H9 (cell line): ENCODE data around the gene NBEA. TPM values are rescaled to one million over a fixed set of nuclear protein-coding genes. Genes with fewer than 3 reads are reported as not detected.
"Not testable (repeated sequence)": the region's sequence is repeated elsewhere in the genome, so short reads cannot be mapped to it uniquely, and the experiment has no call there.

Experiments used
- DNase-seq: peaks from one replicate; pipeline ENCODE4 v3.0.0-alpha.2; 2017
- H2AFZ ChIP-seq: one replicate; pipeline ENCODE4 v1.6.1; 2013; ENCODE audit warnings: mild to moderate bottlenecking, low read length, control low read depth, moderate library complexity
- H2AK5ac ChIP-seq: 2 replicates; pipeline ENCODE4 v1.6.1; 2013; ENCODE audit warnings: low read length, control low read depth, mixed read lengths; ENCODE audit not compliant: insufficient read length
- H2BK120ac ChIP-seq: one replicate; pipeline ENCODE4 v1.6.1; 2013; ENCODE audit warnings: low read depth, mild to moderate bottlenecking, low read length, control low read depth, inconsistent platforms; ENCODE audit not compliant: poor library complexity, severe bottlenecking
- H2BK12ac ChIP-seq: 2 replicates; pipeline ENCODE4 v1.6.1; 2013; ENCODE audit warnings: low read length, control low read depth, mixed read lengths, low read depth; ENCODE audit not compliant: insufficient read length
- H2BK15ac ChIP-seq: 2 replicates; pipeline ENCODE4 v1.6.1; 2013; ENCODE audit warnings: low read depth, low read length, control low read depth
- H2BK20ac ChIP-seq: one replicate; pipeline ENCODE4 v1.6.1; 2013; ENCODE audit warnings: low read depth, mild to moderate bottlenecking, low read length, control low read depth, inconsistent platforms; ENCODE audit not compliant: poor library complexity, severe bottlenecking
- H2BK5ac ChIP-seq: 2 replicates; pipeline ENCODE4 v1.6.1; 2013; ENCODE audit warnings: low read length, control low read depth, mixed read lengths; ENCODE audit not compliant: insufficient read length
- H3K14ac ChIP-seq: 2 replicates; pipeline ENCODE4 v1.6.1; 2013; ENCODE audit warnings: low read length, control low read depth; ENCODE audit not compliant: insufficient read depth
- H3K18ac ChIP-seq: 2 replicates; pipeline ENCODE4 v1.6.1; 2013; ENCODE audit warnings: low read depth, mild to moderate bottlenecking, mixed read lengths, low read length, control low read depth; ENCODE audit not compliant: insufficient read length
- H3K23ac ChIP-seq: 2 replicates; pipeline ENCODE4 v1.6.1; 2013; ENCODE audit warnings: low read length, control low read depth, mixed read lengths, low read depth; ENCODE audit not compliant: insufficient read length
- H3K23me2 ChIP-seq: 2 replicates; pipeline ENCODE4 v1.6.1; 2013; ENCODE audit warnings: low read depth, mild to moderate bottlenecking, mixed read lengths, low read length, control low read depth; ENCODE audit not compliant: insufficient read length, poor library complexity, severe bottlenecking
- H3K27ac ChIP-seq: 2 replicates; pipeline ENCODE4 v1.5.1; 2013; ENCODE audit warnings: low read length, control low read depth, mixed read lengths, low read depth; ENCODE audit not compliant: insufficient read length
- H3K27me3 ChIP-seq: 2 replicates; pipeline ENCODE4 v1.6.1; 2013; ENCODE audit warnings: low read length, control low read depth, inconsistent platforms; ENCODE audit not compliant: insufficient read depth
- H3K4ac ChIP-seq: 2 replicates; pipeline ENCODE4 v1.6.1; 2013; ENCODE audit warnings: low read depth, mild to moderate bottlenecking, control low read depth, inconsistent platforms, low read length, moderate library complexity
- H3K4me1 ChIP-seq: 2 replicates; pipeline ENCODE4 v1.6.1; 2013; ENCODE audit warnings: low read length, control low read depth, inconsistent platforms; ENCODE audit not compliant: insufficient read depth
- H3K4me2 ChIP-seq: 2 replicates; pipeline ENCODE4 v1.6.1; 2013; ENCODE audit warnings: low read length, control low read depth, mixed read lengths; ENCODE audit not compliant: insufficient read length, insufficient read depth
- H3K56ac ChIP-seq: 2 replicates; pipeline ENCODE4 v1.6.1; 2013; ENCODE audit warnings: low read depth, mild to moderate bottlenecking, mixed read lengths, low read length, control low read depth; ENCODE audit not compliant: insufficient read length
- H3K79me1 ChIP-seq: 2 replicates; pipeline ENCODE4 v1.6.1; 2013; ENCODE audit warnings: low read depth, mild to moderate bottlenecking, moderate library complexity, low read length, control low read depth, inconsistent platforms; ENCODE audit not compliant: insufficient read depth, poor library complexity, severe bottlenecking
- H3K79me2 ChIP-seq: 2 replicates; pipeline ENCODE4 v1.6.1; 2013; ENCODE audit warnings: low read length, control low read depth, inconsistent platforms; ENCODE audit not compliant: insufficient read depth
- H3K9ac ChIP-seq: 2 replicates; pipeline ENCODE4 v1.6.1; 2013; ENCODE audit warnings: low read length, control low read depth, mixed read lengths; ENCODE audit not compliant: insufficient read length; ENCODE audit errors: extremely low read depth
- H3K9me3 ChIP-seq: one replicate; pipeline ENCODE4 v1.6.1; 2013; ENCODE audit warnings: low read depth, low read length, inconsistent platforms; ENCODE audit not compliant: control insufficient read depth
- H3T11ph ChIP-seq: one replicate; pipeline ENCODE4 v1.6.1; 2013; ENCODE audit warnings: mild to moderate bottlenecking, low read length, control low read depth, inconsistent platforms
- H4K20me1 ChIP-seq: one replicate; pipeline ENCODE4 v1.6.1; 2013; ENCODE audit not compliant: control insufficient read depth, insufficient read length, insufficient read depth
- H4K5ac ChIP-seq: 2 replicates; pipeline ENCODE4 v1.6.1; 2013; ENCODE audit warnings: low read depth, mild to moderate bottlenecking, mixed read lengths, low read length, control low read depth; ENCODE audit not compliant: insufficient read length
- H4K8ac ChIP-seq: replicated peaks from 2 replicates; pipeline ENCODE4 v1.6.1; 2013; ENCODE audit warnings: low read length, control low read depth, mixed read lengths, low read depth; ENCODE audit not compliant: insufficient read length
- H4K91ac ChIP-seq: 2 replicates; pipeline ENCODE4 v1.6.1; 2013; ENCODE audit warnings: low read depth, mild to moderate bottlenecking, moderate library complexity, mixed read lengths, low read length, control low read depth; ENCODE audit not compliant: insufficient read length
- H3K27ac Mint-ChIP-seq, 3 experiments: 2 replicates in 2 of 3; 3 replicates in 1 of 3; pipeline ENCODE4 v1.8.0; 2020 to 2021; ENCODE audit warnings: mixed read lengths in 3 of 3, mild to moderate bottlenecking in 1 of 3, moderate library complexity in 1 of 3
- H3K27me3 Mint-ChIP-seq: 2 replicates; pipeline ENCODE4 v1.8.0; 2021; ENCODE audit warnings: low read depth, mild to moderate bottlenecking, moderate library complexity, mixed read lengths
- H3K36me3 Mint-ChIP-seq, 3 experiments: 2 replicates in 2 of 3; 3 replicates in 1 of 3; pipeline ENCODE4 v1.8.0; 2020 to 2021; ENCODE audit warnings: low read depth in 3 of 3, mixed read lengths in 3 of 3; ENCODE audit not compliant: insufficient read depth in 1 of 3
- H3K4me1 Mint-ChIP-seq, 2 experiments: 2 replicates each; pipeline ENCODE4 v1.8.0; 2020; ENCODE audit warnings: mixed read lengths in 2 of 2
- H3K4me3 Mint-ChIP-seq, 2 experiments: 2 replicates in 1 of 2; 3 replicates in 1 of 2; pipeline ENCODE4 v1.8.0; 2020 to 2021; ENCODE audit warnings: mild to moderate bottlenecking in 2 of 2, mixed read lengths in 2 of 2, moderate library complexity in 1 of 2
- H3K9me3 Mint-ChIP-seq, 2 experiments: 2 replicates in 1 of 2; 3 replicates in 1 of 2; pipeline ENCODE4 v1.8.0; 2020; ENCODE audit warnings: mild to moderate bottlenecking in 2 of 2, mixed read lengths in 2 of 2, moderate library complexity in 1 of 2
- CTCF ChIP-seq: fragments of 200-600 bp; sonication (generic); conservative IDR thresholded peaks from 3 replicates; pipeline ENCODE4 v1.8.0; 2021; ENCODE audit warnings: antibody characterized with exemption, mild to moderate bottlenecking
- WGBS: extraction: QIAGEN DNeasy Blood & Tissue Kit; methylation state at CpG from one replicate; pipeline ENCODE4 v1.1.7; 2013; ENCODE audit warnings: missing lambda C conversion rate, low lambda C conversion rate, mixed read lengths; ENCODE audit not compliant: insufficient read length; ENCODE audit errors: extremely low coverage; 5-methylcytosine and 5-hydroxymethylcytosine counted together
- total RNA-seq: library from RNA; stranded (reverse); gene quantifications from 2 replicates; pipeline ENCODE4 v1.2.1, GENCODE V29; 2021

NBEA gene
- total RNA-seq, 1 experiment from 2014 or later, result 17.3 TPM

- Histone ChIP-seq H4K20me1 (no peaks in the 10 kb centered on the region), H3K27ac (no peak overlapping the region), H2BK20ac (no peak overlapping the region), H2BK15ac (no peak overlapping the region), H3K23ac (no peak overlapping the region), H3K79me1 (no peaks in the 10 kb centered on the region), H3K23me2 (no peaks in the 10 kb centered on the region), H3K27me3 (no peaks in the 10 kb centered on the region), H3K4ac (no peak overlapping the region), H3K9ac (no peak overlapping the region), H3K4me2 (no peak overlapping the region), H3T11ph (no peak overlapping the region), H3K4me1 (no peaks in the 10 kb centered on the region), H4K5ac (no peak overlapping the region), H2BK120ac (no peak overlapping the region), H3K56ac (no peak overlapping the region), H3K9me3 (no peaks in the 10 kb centered on the region), H2BK5ac (no peak overlapping the region), H4K91ac (no peak overlapping the region), H2BK12ac (no peak overlapping the region), H2AK5ac (no peak overlapping the region), H3K18ac (no peak overlapping the region), H4K8ac (no peak overlapping the region), H3K14ac (no peak overlapping the region), H2AFZ (no peak overlapping the region), H3K79me2 (no peaks in the 10 kb centered on the region)
- Mint-ChIP-seq H3K36me3 (no peaks in the 10 kb centered on the region), H3K27me3 (no peaks in the 10 kb centered on the region), H3K27ac (no peak overlapping the region), H3K9me3 (no peaks in the 10 kb centered on the region), H3K4me3 (no peak overlapping the region), H3K4me1 (no peaks in the 10 kb centered on the region)
- WGBS, result no CpG with 5 or more reads among the region's 1 CpG
- no peak for DNase-seq
- TF ChIP-seq CTCF, result no peak
Measured at GRCh38 chr13:35107535-35107934, 165.5 kb downstream of the NBEA start.

GRCh38 chr13:35113612-35114011 is 171.5 kb downstream of the NBEA start:
- not testable (repeated sequence) for H3K4me3 Mint-ChIP-seq, H3K4me2 ChIP-seq, H3K14ac ChIP-seq, H3K9me3 ChIP-seq, H3K36me3 Mint-ChIP-seq, H3K18ac ChIP-seq, H3K9me3 Mint-ChIP-seq, H3K27ac Mint-ChIP-seq, H3K9ac ChIP-seq, H2BK15ac ChIP-seq, H4K5ac ChIP-seq, H3K27me3 Mint-ChIP-seq, H3T11ph ChIP-seq, H2BK120ac ChIP-seq, H3K4me1 ChIP-seq, DNase-seq, H2BK12ac ChIP-seq, H3K23ac ChIP-seq, H4K20me1 ChIP-seq, H2AFZ ChIP-seq, H3K27ac ChIP-seq, H3K79me1 ChIP-seq, H3K56ac ChIP-seq, H4K91ac ChIP-seq, H3K4ac ChIP-seq, H3K4me1 Mint-ChIP-seq, H2BK5ac ChIP-seq, H3K79me2 ChIP-seq, H3K23me2 ChIP-seq, H2BK20ac ChIP-seq, H2AK5ac ChIP-seq, H4K8ac ChIP-seq, H3K27me3 ChIP-seq
- WGBS, result no CpG with 5 or more reads among the region's 3 CpGs
